NCI-H82 treated with DMSO at 0.1 percent for 48 hours (cell line): Measurements from ENCODE around the gene FBLN5.

Source experiments
- DNase-seq: peaks from one replicate; lab custom pipeline; 2025; ENCODE audit not compliant: unreplicated experiment; lab: John Stamatoyannopoulos, UW

Gene FBLN5

GRCh38 chr14:91947475-91948184, at the start of gene FBLN5:
Gene FBLN5, minus strand, starts transcription at chr14:91947694. Its CDS starts 465 bp downstream, at chr14:91947229.
- DNase-seq: no peak

GRCh38 chr14:91996948-91997371, 49.5 kb upstream of the FBLN5 start:
- DNase-seq: no peak

- DNase-seq: no peak
Observed at GRCh38 chr14:91987192-91987591, 39.7 kb upstream of the FBLN5 start.

- DNase-seq: no peak
Observed at GRCh38 chr14:91985521-91986255, 38.2 kb upstream of the FBLN5 start.

GRCh38 chr14:91985008-91985407, 37.5 kb upstream of the FBLN5 start:
- DNase-seq: no peak

GRCh38 chr14:91983588-91983987, 36.1 kb upstream of the FBLN5 start:
- DNase-seq: no peak

GRCh38 chr14:91980157-91980556, 32.7 kb upstream of the FBLN5 start:
- DNase-seq: no peak

- no peak for DNase-seq
Observed at GRCh38 chr14:91977884-91978283, 30.4 kb upstream of the FBLN5 start.

GRCh38 chr14:91975763-91976162, 28.3 kb upstream of the FBLN5 start:
- DNase-seq: no peak

GRCh38 chr14:91971188-91971778, 23.8 kb upstream of the FBLN5 start:
- DNase-seq: no peak

GRCh38 chr14:91968280-91968679, 20.8 kb upstream of the FBLN5 start:
- no peak for DNase-seq

- DNase-seq: no peak
Observed at GRCh38 chr14:91964724-91965123, 17.2 kb upstream of the FBLN5 start.

GRCh38 chr14:91964011-91964410, 16.5 kb upstream of the FBLN5 start:
- DNase-seq: no peak

- DNase-seq: no peak
Observed at GRCh38 chr14:91963465-91963864, 16.0 kb upstream of the FBLN5 start.

GRCh38 chr14:91961297-91962220, 14.1 kb upstream of the FBLN5 start:
- DNase-seq: no peak

GRCh38 chr14:91957876-91958313, 10.4 kb upstream of the FBLN5 start:
- DNase-seq: no peak

- no peak for DNase-seq
Observed at GRCh38 chr14:91956616-91957015, 9.1 kb upstream of the FBLN5 start.

- DNase-seq: no peak
Observed at GRCh38 chr14:91955168-91955567, 7.7 kb upstream of the FBLN5 start.

GRCh38 chr14:91953170-91953985, 5.9 kb upstream of the FBLN5 start:
- no peak for DNase-seq
